Astrocyte (in vitro differentiated cells and primary cell): Measurements from ENCODE around the gene UBTD1. TPM values are rescaled to one million over a fixed set of nuclear protein-coding genes. Genes with fewer than 3 reads are reported as not detected.

ENCODE experiments used
- DNase-seq: peaks from one replicate; pipeline ENCODE4 v3.0.0-alpha.2; 2010; ENCODE audit warnings: low read depth
- FAIRE-seq: peaks from 2 replicates; lab custom pipeline; 2011; peaks lifted over from hg19 to GRCh38; lab: Jason Lieb, UNC
- H2AFZ ChIP-seq: 2 replicates; pipeline ENCODE4 v1.6.0; 2012; ENCODE audit warnings: low read depth, low read length, inconsistent platforms
- H3K27ac ChIP-seq: 2 replicates; pipeline ENCODE4 v1.5.1; 2011; ENCODE audit warnings: low read depth, low read length, inconsistent platforms
- H3K27me3 ChIP-seq: 2 replicates; pipeline ENCODE4 v1.6.0; 2011; ENCODE audit warnings: low read length, inconsistent platforms; ENCODE audit not compliant: insufficient read depth
- H3K36me3 ChIP-seq: 2 replicates; pipeline ENCODE4 v1.5.1; 2011; ENCODE audit warnings: low read length, inconsistent platforms; ENCODE audit not compliant: insufficient read depth
- H3K4me1 ChIP-seq: 2 replicates; pipeline ENCODE4 v1.5.1; 2011; ENCODE audit warnings: low read length, inconsistent platforms; ENCODE audit not compliant: insufficient read depth
- H3K4me2 ChIP-seq: 2 replicates; pipeline ENCODE4 v1.6.0; 2012; ENCODE audit warnings: low read length, inconsistent platforms
- H3K4me3 ChIP-seq: 2 replicates; pipeline ENCODE4 v1.5.1; 2011; ENCODE audit warnings: low read depth, mild to moderate bottlenecking, low read length, inconsistent platforms; ENCODE audit not compliant: insufficient read depth
- H3K79me2 ChIP-seq: 2 replicates; pipeline ENCODE4 v1.6.0; 2012; ENCODE audit warnings: mild to moderate bottlenecking, low read length, inconsistent platforms; ENCODE audit not compliant: insufficient read depth
- H3K9ac ChIP-seq: 2 replicates; pipeline ENCODE4 v1.6.0; 2012; ENCODE audit warnings: mild to moderate bottlenecking, low read length, inconsistent platforms
- H3K9me3 ChIP-seq: 2 replicates; pipeline ENCODE4 v1.5.1; 2012; ENCODE audit warnings: low read depth, mild to moderate bottlenecking, low read length, inconsistent platforms; ENCODE audit not compliant: insufficient read depth
- H4K20me1 ChIP-seq: 2 replicates; pipeline ENCODE4 v1.6.0; 2012; ENCODE audit warnings: low read length, inconsistent platforms; ENCODE audit not compliant: insufficient read depth
- H3K27ac Mint-ChIP-seq: one replicate; pipeline ENCODE4 v1.8.0; 2021; ENCODE audit warnings: mild to moderate bottlenecking, mixed read lengths; ENCODE audit not compliant: unreplicated experiment
- H3K27me3 Mint-ChIP-seq: one replicate; pipeline ENCODE4 v1.8.0; 2021; ENCODE audit warnings: low read depth, mixed read lengths; ENCODE audit not compliant: unreplicated experiment
- H3K36me3 Mint-ChIP-seq: one replicate; pipeline ENCODE4 v1.8.0; 2021; ENCODE audit warnings: low read depth, mixed read lengths; ENCODE audit not compliant: unreplicated experiment
- H3K4me1 Mint-ChIP-seq: one replicate; pipeline ENCODE4 v1.8.0; 2021; ENCODE audit warnings: low read depth, mixed read lengths; ENCODE audit not compliant: unreplicated experiment
- H3K4me3 Mint-ChIP-seq: one replicate; pipeline ENCODE4 v1.8.0; 2021; ENCODE audit warnings: mild to moderate bottlenecking, moderate library complexity, mixed read lengths; ENCODE audit not compliant: unreplicated experiment
- H3K9me3 Mint-ChIP-seq: one replicate; pipeline ENCODE4 v1.8.0; 2021; ENCODE audit warnings: mild to moderate bottlenecking, mixed read lengths; ENCODE audit not compliant: unreplicated experiment
- EZH2 ChIP-seq: IDR thresholded peaks from 2 replicates; pipeline ENCODE4 v1.6.1; 2012; ENCODE audit warnings: mild to moderate bottlenecking, low read length, inconsistent platforms; ENCODE audit not compliant: insufficient read depth
- total RNA-seq: library from RNA; stranded (reverse); gene quantifications from 2 replicates; pipeline ENCODE4 v1.2.1, GENCODE V29; 2021
- TF ChIP-seq, protein P1 (sequence below): IDR thresholded peaks from 2 replicates; pipeline ENCODE4 v1.5.1; 2011; ENCODE audit warnings: low read depth, mild to moderate bottlenecking, inconsistent platforms, low read length, moderate library complexity; ENCODE audit not compliant: insufficient read depth

Gene UBTD1
- total RNA-seq, 1 donor from 2014 or later, result 73.1 TPM

- Histone ChIP-seq H2AFZ (no peak overlapping the region), H3K4me1 (peaks cover 6% of the 10 kb centered on the region), H3K9ac (no peak overlapping the region), H3K4me2 (no peak overlapping the region), H4K20me1 (peaks cover 65% of the 10 kb centered on the region), H3K9me3 (no peaks in the 10 kb centered on the region), H3K4me3 (no peak overlapping the region), H3K27ac (no peak overlapping the region), H3K36me3 (peaks cover 48% of the 10 kb centered on the region), H3K27me3 (no peaks in the 10 kb centered on the region), H3K79me2 (peaks cover 51% of the 10 kb centered on the region)
- Mint-ChIP-seq H3K4me1 (peaks cover 17% of the 10 kb centered on the region), H3K27ac (no peak overlapping the region), H3K27me3 (no peaks in the 10 kb centered on the region), H3K36me3 (peaks cover 27% of the 10 kb centered on the region), H3K4me3 (no peak overlapping the region), H3K9me3 (peaks cover 2% of the 10 kb centered on the region)
- DNase-seq (no peak), FAIRE-seq (no peak)
- no peak for TF ChIP-seq EZH2
Measured at GRCh38 chr10:97481071-97481470, 17.7 kb upstream of the UBTD1 start.

DNA sequence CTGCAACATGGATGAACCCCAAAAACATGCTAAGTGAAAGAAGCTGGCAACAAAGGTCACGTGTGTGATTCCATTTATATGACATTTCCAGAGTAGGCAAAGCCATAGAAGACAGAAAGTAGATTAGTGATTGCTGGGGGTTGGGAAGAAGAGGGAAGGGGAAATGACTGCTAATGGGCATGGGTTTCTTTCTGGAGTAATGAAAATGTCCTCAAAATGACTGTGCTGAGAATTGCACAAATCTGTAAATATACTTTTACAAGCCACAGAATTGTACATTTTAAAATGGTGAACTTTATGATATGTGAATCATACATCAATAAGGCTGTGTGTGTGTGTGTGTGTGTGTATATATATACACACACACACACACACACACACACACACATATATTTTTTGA, 16.3 kb upstream of the UBTD1 start:
- FAIRE-seq, result no peak
- H3K27ac ChIP-seq, result no peak overlapping the region
- peaks cover 65% of the 10 kb centered on the region for H4K20me1 ChIP-seq
- no peaks in the 10 kb centered on the region for H3K9me3 ChIP-seq
- peaks cover 2% of the 10 kb centered on the region for H3K9me3 Mint-ChIP-seq
- peaks cover 37% of the 10 kb centered on the region for H3K36me3 ChIP-seq
- H3K4me3 ChIP-seq, result no peak overlapping the region
- H3K4me1 Mint-ChIP-seq, result peaks cover 13% of the 10 kb centered on the region
- H3K27ac Mint-ChIP-seq, result no peak overlapping the region
- no peak overlapping the region for H3K9ac ChIP-seq
- H2AFZ ChIP-seq, result no peak overlapping the region
- peaks cover 20% of the 10 kb centered on the region for H3K36me3 Mint-ChIP-seq
- H3K4me1 ChIP-seq, result peaks cover 6% of the 10 kb centered on the region
- no peaks in the 10 kb centered on the region for H3K27me3 ChIP-seq
- no peaks in the 10 kb centered on the region for H3K27me3 Mint-ChIP-seq
- TF ChIP-seq EZH2, result no peak
- TF ChIP-seq, protein P1, sequence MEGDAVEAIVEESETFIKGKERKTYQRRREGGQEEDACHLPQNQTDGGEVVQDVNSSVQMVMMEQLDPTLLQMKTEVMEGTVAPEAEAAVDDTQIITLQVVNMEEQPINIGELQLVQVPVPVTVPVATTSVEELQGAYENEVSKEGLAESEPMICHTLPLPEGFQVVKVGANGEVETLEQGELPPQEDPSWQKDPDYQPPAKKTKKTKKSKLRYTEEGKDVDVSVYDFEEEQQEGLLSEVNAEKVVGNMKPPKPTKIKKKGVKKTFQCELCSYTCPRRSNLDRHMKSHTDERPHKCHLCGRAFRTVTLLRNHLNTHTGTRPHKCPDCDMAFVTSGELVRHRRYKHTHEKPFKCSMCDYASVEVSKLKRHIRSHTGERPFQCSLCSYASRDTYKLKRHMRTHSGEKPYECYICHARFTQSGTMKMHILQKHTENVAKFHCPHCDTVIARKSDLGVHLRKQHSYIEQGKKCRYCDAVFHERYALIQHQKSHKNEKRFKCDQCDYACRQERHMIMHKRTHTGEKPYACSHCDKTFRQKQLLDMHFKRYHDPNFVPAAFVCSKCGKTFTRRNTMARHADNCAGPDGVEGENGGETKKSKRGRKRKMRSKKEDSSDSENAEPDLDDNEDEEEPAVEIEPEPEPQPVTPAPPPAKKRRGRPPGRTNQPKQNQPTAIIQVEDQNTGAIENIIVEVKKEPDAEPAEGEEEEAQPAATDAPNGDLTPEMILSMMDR, result no peak
- H3K79me2 ChIP-seq, result peaks cover 62% of the 10 kb centered on the region
- H3K4me3 Mint-ChIP-seq, result no peak overlapping the region
- no peak for DNase-seq
- no peak overlapping the region for H3K4me2 ChIP-seq

DNA sequence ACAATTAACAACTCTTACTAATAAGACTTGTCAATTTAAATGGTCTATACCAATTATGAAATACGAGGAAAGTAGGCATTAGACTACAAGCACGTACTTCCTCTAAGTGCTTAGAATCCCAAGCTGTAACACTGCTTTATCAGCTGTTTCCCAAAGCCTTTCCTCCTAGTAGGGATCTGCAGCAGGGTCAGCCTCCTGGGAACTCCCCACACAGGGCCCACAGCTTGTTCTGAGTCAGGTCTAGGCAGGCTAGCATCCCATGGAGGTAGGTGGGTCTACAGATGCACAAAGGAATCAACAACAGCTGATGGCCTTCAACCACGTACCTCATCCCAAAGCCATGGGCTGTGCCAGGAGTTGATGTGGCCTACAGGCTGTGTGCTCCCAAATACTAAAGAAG, 15.2 kb upstream of the UBTD1 start:
- Histone ChIP-seq H3K4me2 (no peak overlapping the region), H2AFZ (no peak overlapping the region), H3K36me3 (peaks cover 26% of the 10 kb centered on the region), H3K27ac (no peak overlapping the region), H4K20me1 (peaks cover 69% of the 10 kb centered on the region), H3K4me3 (no peak overlapping the region), H3K4me1 (peaks cover 6% of the 10 kb centered on the region), H3K27me3 (no peaks in the 10 kb centered on the region), H3K79me2 (peaks cover 73% of the 10 kb centered on the region), H3K9me3 (no peaks in the 10 kb centered on the region), H3K9ac (no peak overlapping the region)
- Mint-ChIP-seq H3K4me1 (peaks cover 13% of the 10 kb centered on the region), H3K27ac (no peak overlapping the region), H3K9me3 (peaks cover 2% of the 10 kb centered on the region), H3K36me3 (peaks cover 13% of the 10 kb centered on the region), H3K27me3 (no peaks in the 10 kb centered on the region), H3K4me3 (no peak overlapping the region)
- no peak for FAIRE-seq
- DNase-seq, result no peak
- TF ChIP-seq EZH2, result no peak
- TF ChIP-seq, protein P1, result no peak
